PFSK-1 (cell line): ENCODE data around the gene MAML2.

Source experiments
- FOXP2 ChIP-seq: optimal IDR thresholded peaks from 2 replicates; pipeline ENCODE3; 2011; ENCODE audit warnings: borderline replicate concordance, control low read depth, inconsistent platforms; ENCODE audit not compliant: insufficient read depth; ENCODE audit errors: extremely low read length, extremely low read depth
- POLR2AphosphoS5 ChIP-seq: IDR thresholded peaks from 2 replicates; pipeline ENCODE4 v1.6.1; 2012; ENCODE audit warnings: low read depth, mild to moderate bottlenecking, control low read depth, low read length, moderate library complexity
- REST ChIP-seq, 2 experiments: IDR thresholded peaks; 2 replicates each; pipeline versions ENCODE4 v1.6.1 to v1.8.0; 2011 to 2012; ENCODE audit warnings: low read depth in 2 of 2, low read length in 2 of 2, control low read depth in 1 of 2, inconsistent platforms in 1 of 2, mild to moderate bottlenecking in 1 of 2, moderate library complexity in 1 of 2; ENCODE audit not compliant: insufficient read depth in 1 of 2
- SIN3A ChIP-seq: IDR thresholded peaks from 2 replicates; pipeline ENCODE4 v1.6.1; 2012; ENCODE audit warnings: mild to moderate bottlenecking, low read length, moderate library complexity, borderline replicate concordance; ENCODE audit not compliant: insufficient read depth
- TAF1 ChIP-seq: IDR thresholded peaks from 2 replicates; pipeline ENCODE4 v1.6.1; 2012; ENCODE audit warnings: low read length, control low read depth, borderline replicate concordance; ENCODE audit not compliant: insufficient read depth

- no peak for TF ChIP-seq REST (IDR thresholded peaks at IDR 0.05; ENCODE audit: insufficient read depth in 1 of 2, low read depth in 2 of 2, low read length in 2 of 2)
- no peak for TF ChIP-seq TAF1
- no peak for TF ChIP-seq POLR2AphosphoS5
- no peak for TF ChIP-seq SIN3A
- no peak for TF ChIP-seq FOXP2
Measured at GRCh38 chr11:96317571-96317970, 25.4 kb downstream of the MAML2 start.
